Heart left ventricle (tissue), 16 donors: ENCODE data around the gene ZBTB4. TPM values are rescaled to one million over a fixed set of nuclear protein-coding genes. Genes with fewer than 3 reads are reported as not detected.
"Not testable (repeated sequence)": the region's sequence is repeated elsewhere in the genome, so short reads cannot be mapped to it uniquely, and the experiment has no call there.

ENCODE experiments used
- ATAC-seq, 4 donors: fragments of 200-7000 bp; cut with Tn5 transposase; one replicate each; pipeline ENCODE4 v1.9.1; 2020 to 2022; ENCODE audit warnings: moderate library complexity in 4 of 4, mild to moderate bottlenecking in 3 of 4, moderate number of reproducible peaks in 1 of 4
- DNase-seq, 5 donors: peaks; one replicate each; pipeline ENCODE4 v3.0.0-alpha.2; 2020
- H3K27ac ChIP-seq, 12 donors: fragments of 200-600 bp; sonication (generic) in 4 of 12; one replicate each; pipeline versions ENCODE4 v1.5.0 to v1.8.0; 2016 to 2022; ENCODE audit warnings: mild to moderate bottlenecking in 2 of 12
- H3K27me3 ChIP-seq, 9 donors: fragments of 200-600 bp; sonication (generic) in 2 of 9; one replicate each; pipeline versions ENCODE4 v1.5.1 to v1.8.0; 2016 to 2022; ENCODE audit warnings: mild to moderate bottlenecking in 3 of 9
- H3K36me3 ChIP-seq, 9 donors: fragments of 200-600 bp; sonication (generic) in 2 of 9; one replicate each; pipeline versions ENCODE4 v1.5.0 to v1.8.0; 2018 to 2022; ENCODE audit warnings: mild to moderate bottlenecking in 2 of 9
- H3K4me1 ChIP-seq, 12 donors: fragments of 200-600 bp; sonication (generic) in 4 of 12; one replicate each; pipeline versions ENCODE4 v1.5.0 to v1.8.0; 2016 to 2022; ENCODE audit warnings: mild to moderate bottlenecking in 3 of 12
- H3K4me3 ChIP-seq, 12 donors: fragments of 200-600 bp; sonication (generic) in 4 of 12; one replicate each; pipeline versions ENCODE4 v1.5.0 to v1.8.0; 2017 to 2022; ENCODE audit warnings: mild to moderate bottlenecking in 9 of 12, moderate library complexity in 4 of 12
- H3K9me3 ChIP-seq, 12 donors: fragments of 200-600 bp; sonication (generic) in 4 of 12; one replicate each; pipeline versions ENCODE4 v1.5.0 to v1.8.0; 2016 to 2022; ENCODE audit warnings: mild to moderate bottlenecking in 1 of 12
- CTCF ChIP-seq, 12 donors: fragments of 200-600 bp; sonication (generic) in 4 of 12; IDR thresholded peaks; one replicate each; pipeline versions ENCODE4 v1.5.0 to v1.8.0; 2018 to 2022; ENCODE audit warnings: antibody characterized with exemption in 12 of 12, mild to moderate bottlenecking in 5 of 12
- POLR2A ChIP-seq, 2 donors: fragments of 450-650 bp; IDR thresholded peaks; one replicate each; pipeline ENCODE4 v1.6.1; 2017; ENCODE audit warnings: antibody characterized with exemption in 2 of 2, mild to moderate bottlenecking in 2 of 2, moderate library complexity in 2 of 2
- WGBS, 4 donors: extraction: QIAGEN DNeasy Blood & Tissue Kit in 2 of 4; methylation state at CpG; one replicate each; pipeline versions ENCODE4 v1.1.5 to v1.1.7; 2013 to 2018; 5-methylcytosine and 5-hydroxymethylcytosine counted together
- intact Hi-C, 10 donors: fragments of 100-400 bp; cut with DNase I; formaldehyde crosslinking; loops; one replicate each; pipeline versions ENCODE4 v1.11.1 to v1.14.2; 2022
- polyA plus RNA-seq, 2 donors: library from polyadenylated mRNA; stranded (reverse); fragments of 200-250 nt; gene quantifications; one replicate each; pipeline ENCODE4 v1.2.3, GENCODE V29; 2013
- total RNA-seq, 9 donors: library from RNA; depleted of rRNA in 2 of 9; stranded (reverse); fragments of >200 nt in 2 of 9; fragmentation: NEBNext Ultra II Directional in 3 of 9; extraction: Animal tissue kit (Norgen Biotek cat#: 25700) in 3 of 9; gene quantifications; one replicate each; pipeline versions ENCODE4 v1.1.0 to v1.2.4, GENCODE V29; 2016 to 2023
- donor health status: ischemic (EF 13 %, LVEDD 7.1; RV severe dilation, severe dysfunction).
- donor health status: healthy with polysubstance abuse.
- donor health status: DM: no; HTN: yes; CAD: no.
- donor health status: DM: no; HTN: no; CAD: no.
- donor health status: ischemic (EF 25% LVEDD 6.9; RV normal size, moderate dysfunction).
- donor health status: ischemic (EF 25% LVEDD 5.7; RV mildly dilated, moderate dysfunction).
- donor health status: healthy.
- donor health status: DM: yes; HTN: yes; CAD: no.
- donor health status: ischemic (EF 35%, LVEDD 5.7; RV mildly dilated, moderate dysfunction).
- donor health status: nonischemic (EF 11% LVEDD 7.7; RV severe dilation, severe dysfunction).
- donor health status: DM: yes; HTN: yes; CAD: no.
- donor health status: PGD.
- donor health status: ischemic (EF 29% LVEDD 5.4; RV normal size, mild dysfunction).
- donor health status: nonischemic (EF 23%, LVEDD 6.1; RV moderate dilation, normal function).

Gene ZBTB4
- total and polyA plus RNA-seq, 11 donors = 29.3 to 77.2 (median 58.9) TPM

DNA sequence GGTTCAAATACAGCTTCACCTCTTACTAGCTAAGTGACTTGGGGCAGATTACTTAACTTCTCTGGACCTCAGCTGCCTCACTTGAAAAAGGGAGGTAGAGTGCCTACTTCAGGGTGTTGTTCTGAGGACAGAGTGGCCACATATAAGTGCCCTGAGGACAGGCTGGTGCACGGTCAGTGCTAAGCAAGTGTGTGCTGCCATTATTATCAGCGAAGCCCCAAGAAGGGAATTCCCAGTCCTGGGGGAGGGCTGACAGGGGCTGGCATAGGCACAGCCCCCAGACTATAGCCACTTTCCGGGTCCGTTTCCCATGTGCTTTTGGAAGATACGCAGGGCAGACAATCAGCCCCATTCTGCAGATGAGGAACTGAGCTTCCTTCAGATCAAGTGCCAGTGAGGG lies 2.5 kb downstream of the ZBTB4 start:
- no peaks in the 10 kb centered on the region for H3K27me3 ChIP-seq
- peak overlapping the region in 8 of 12 donors; percentile 78 to 99 (median 98) for H3K4me3 ChIP-seq
- H3K9me3 ChIP-seq = no peaks in the 10 kb centered on the region
- peaks cover 7 to 77% (median 52%) of the 10 kb centered on the region in 12 donors for H3K4me1 ChIP-seq
- ATAC-seq (no peak), DNase-seq (no peak)
- H3K27ac ChIP-seq = peak overlapping the region in 11 of 12 donors; percentile 99 to 100 (median 100)
- intact Hi-C loops = loop anchor here in 3 of 10 donors (5.0 kb wide), 1 partner anchor 35 kb away; no protein-coding TSS in a partner anchor
- no peaks in the 10 kb centered on the region for H3K36me3 ChIP-seq
- TF ChIP-seq CTCF (IDR thresholded peaks at IDR 0.05) = no peak
- no peak for TF ChIP-seq POLR2A (IDR thresholded peaks at IDR 0.05)
- WGBS, 4 donors = 78 to 84% (median 81%) methylated on average over 3 to 5 of the region's 5 CpGs

DNA sequence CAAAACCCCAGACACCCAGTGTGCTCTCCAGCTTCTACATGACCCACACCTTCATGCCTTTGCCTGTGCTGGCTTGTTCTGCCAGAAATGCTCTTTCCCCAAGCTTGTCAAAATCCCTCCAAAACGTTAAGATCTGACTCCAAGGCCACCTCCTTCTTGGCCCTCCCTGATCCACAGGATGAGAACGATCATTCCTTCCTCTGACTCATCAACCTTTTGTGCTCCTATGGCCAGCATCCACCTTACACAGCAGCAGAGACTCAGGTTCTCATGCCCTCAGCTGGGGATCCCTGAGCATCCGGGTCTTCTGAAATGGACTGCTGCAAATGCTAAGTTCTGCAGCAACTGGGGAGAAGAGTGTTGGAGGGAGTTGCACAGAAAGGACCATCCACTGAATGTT lies 2.9 kb downstream of the ZBTB4 start:
- no peak for ATAC-seq
- no peaks in the 10 kb centered on the region for H3K27me3 ChIP-seq
- H3K9me3 ChIP-seq = no peaks in the 10 kb centered on the region
- TF ChIP-seq POLR2A (IDR thresholded peaks at IDR 0.05) (no peak), CTCF (IDR thresholded peaks at IDR 0.05) (no peak)
- H3K36me3 ChIP-seq = no peaks in the 10 kb centered on the region
- peak overlapping the region in 1 of 12 donors; percentile 99 for H3K4me3 ChIP-seq
- peaks cover 7 to 77% (median 51%) of the 10 kb centered on the region in 12 donors for H3K4me1 ChIP-seq
- WGBS, 4 donors = 19 to 37% (median 30%) methylated on average over 3 of the region's 3 CpGs
- intact Hi-C loops = loop anchor here in 3 of 10 donors (5.0 kb wide), 1 partner anchor 34 kb away; no protein-coding TSS in a partner anchor
- H3K27ac ChIP-seq = peak overlapping the region in 11 of 12 donors; percentile 78 to 100 (median 100)
- no peak for DNase-seq

GRCh38 chr17:7475764-7476422 lies 3.5 kb downstream of the ZBTB4 start:
- intact Hi-C loops = loop anchor here in 3 of 10 donors (5.0 kb wide), 1 partner anchor 34 kb away; no protein-coding TSS in a partner anchor
- Histone ChIP-seq H3K36me3 (no peaks in the 10 kb centered on the region), H3K27ac (peak overlapping the region; percentile 6 to 100 (median 100)), H3K9me3 (no peaks in the 10 kb centered on the region), H3K27me3 (no peaks in the 10 kb centered on the region), H3K4me1 (peaks cover 7 to 80% (median 52%) of the 10 kb centered on the region in 12 donors), H3K4me3 (peak overlapping the region in 1 of 12 donors; percentile 14)
- WGBS, 4 donors = 33 to 43% (median 38%) methylated on average over 15 of the region's 15 CpGs
- ATAC-seq (peak; percentile 42 to 70 (median 60)), DNase-seq (peak; percentile 63 to 82 (median 70))
- TF ChIP-seq CTCF (IDR thresholded peaks at IDR 0.05) (no peak), POLR2A (IDR thresholded peaks at IDR 0.05) (no peak)

- not testable (repeated sequence) for ATAC-seq, H3K9me3 ChIP-seq, H3K4me3 ChIP-seq, H3K27me3 ChIP-seq, H3K36me3 ChIP-seq, DNase-seq
- intact Hi-C loops = loop anchor here in 3 of 10 donors (5.0 kb wide), 1 partner anchor 32 kb away; no protein-coding TSS in a partner anchor
- Histone ChIP-seq H3K27ac (peak overlapping the region in 9 of 12 donors; percentile 73 to 100 (median 100)), H3K4me1 (peaks cover 7 to 77% (median 54%) of the 10 kb centered on the region in 12 donors)
- 83 to 94% (median 90%) methylated on average over 8 of the region's 8 CpGs for WGBS, 4 donors
Observed at GRCh38 chr17:7474767-7475166, 4.7 kb downstream of the ZBTB4 start.
